H9 (cell line): ENCODE measurements around the gene ZNF12. TPM values are rescaled to one million over a fixed set of nuclear protein-coding genes. Genes with fewer than 3 reads are reported as not detected.
"Not testable (repeated sequence)": the region's sequence is repeated elsewhere in the genome, so short reads cannot be mapped to it uniquely, and the experiment has no call there.

Source experiments
- DNase-seq: peaks from one replicate; pipeline ENCODE4 v3.0.0-alpha.2; 2017
- H2AFZ ChIP-seq: one replicate; pipeline ENCODE4 v1.6.1; 2013; ENCODE audit warnings: mild to moderate bottlenecking, low read length, control low read depth, moderate library complexity
- H2AK5ac ChIP-seq: 2 replicates; pipeline ENCODE4 v1.6.1; 2013; ENCODE audit warnings: low read length, control low read depth, mixed read lengths; ENCODE audit not compliant: insufficient read length
- H2BK120ac ChIP-seq: one replicate; pipeline ENCODE4 v1.6.1; 2013; ENCODE audit warnings: low read depth, mild to moderate bottlenecking, low read length, control low read depth, inconsistent platforms; ENCODE audit not compliant: poor library complexity, severe bottlenecking
- H2BK12ac ChIP-seq: 2 replicates; pipeline ENCODE4 v1.6.1; 2013; ENCODE audit warnings: low read length, control low read depth, mixed read lengths, low read depth; ENCODE audit not compliant: insufficient read length
- H2BK15ac ChIP-seq: 2 replicates; pipeline ENCODE4 v1.6.1; 2013; ENCODE audit warnings: low read depth, low read length, control low read depth
- H2BK20ac ChIP-seq: one replicate; pipeline ENCODE4 v1.6.1; 2013; ENCODE audit warnings: low read depth, mild to moderate bottlenecking, low read length, control low read depth, inconsistent platforms; ENCODE audit not compliant: poor library complexity, severe bottlenecking
- H2BK5ac ChIP-seq: 2 replicates; pipeline ENCODE4 v1.6.1; 2013; ENCODE audit warnings: low read length, control low read depth, mixed read lengths; ENCODE audit not compliant: insufficient read length
- H3K14ac ChIP-seq: 2 replicates; pipeline ENCODE4 v1.6.1; 2013; ENCODE audit warnings: low read length, control low read depth; ENCODE audit not compliant: insufficient read depth
- H3K18ac ChIP-seq: 2 replicates; pipeline ENCODE4 v1.6.1; 2013; ENCODE audit warnings: low read depth, mild to moderate bottlenecking, mixed read lengths, low read length, control low read depth; ENCODE audit not compliant: insufficient read length
- H3K23ac ChIP-seq: 2 replicates; pipeline ENCODE4 v1.6.1; 2013; ENCODE audit warnings: low read length, control low read depth, mixed read lengths, low read depth; ENCODE audit not compliant: insufficient read length
- H3K23me2 ChIP-seq: 2 replicates; pipeline ENCODE4 v1.6.1; 2013; ENCODE audit warnings: low read depth, mild to moderate bottlenecking, mixed read lengths, low read length, control low read depth; ENCODE audit not compliant: insufficient read length, poor library complexity, severe bottlenecking
- H3K27ac ChIP-seq: 2 replicates; pipeline ENCODE4 v1.5.1; 2013; ENCODE audit warnings: low read length, control low read depth, mixed read lengths, low read depth; ENCODE audit not compliant: insufficient read length
- H3K27me3 ChIP-seq: 2 replicates; pipeline ENCODE4 v1.6.1; 2013; ENCODE audit warnings: low read length, control low read depth, inconsistent platforms; ENCODE audit not compliant: insufficient read depth
- H3K4ac ChIP-seq: 2 replicates; pipeline ENCODE4 v1.6.1; 2013; ENCODE audit warnings: low read depth, mild to moderate bottlenecking, control low read depth, inconsistent platforms, low read length, moderate library complexity
- H3K4me1 ChIP-seq: 2 replicates; pipeline ENCODE4 v1.6.1; 2013; ENCODE audit warnings: low read length, control low read depth, inconsistent platforms; ENCODE audit not compliant: insufficient read depth
- H3K4me2 ChIP-seq: 2 replicates; pipeline ENCODE4 v1.6.1; 2013; ENCODE audit warnings: low read length, control low read depth, mixed read lengths; ENCODE audit not compliant: insufficient read length, insufficient read depth
- H3K56ac ChIP-seq: 2 replicates; pipeline ENCODE4 v1.6.1; 2013; ENCODE audit warnings: low read depth, mild to moderate bottlenecking, mixed read lengths, low read length, control low read depth; ENCODE audit not compliant: insufficient read length
- H3K79me1 ChIP-seq: 2 replicates; pipeline ENCODE4 v1.6.1; 2013; ENCODE audit warnings: low read depth, mild to moderate bottlenecking, moderate library complexity, low read length, control low read depth, inconsistent platforms; ENCODE audit not compliant: insufficient read depth, poor library complexity, severe bottlenecking
- H3K79me2 ChIP-seq: 2 replicates; pipeline ENCODE4 v1.6.1; 2013; ENCODE audit warnings: low read length, control low read depth, inconsistent platforms; ENCODE audit not compliant: insufficient read depth
- H3K9ac ChIP-seq: 2 replicates; pipeline ENCODE4 v1.6.1; 2013; ENCODE audit warnings: low read length, control low read depth, mixed read lengths; ENCODE audit not compliant: insufficient read length; ENCODE audit errors: extremely low read depth
- H3K9me3 ChIP-seq: one replicate; pipeline ENCODE4 v1.6.1; 2013; ENCODE audit warnings: low read depth, low read length, inconsistent platforms; ENCODE audit not compliant: control insufficient read depth
- H3T11ph ChIP-seq: one replicate; pipeline ENCODE4 v1.6.1; 2013; ENCODE audit warnings: mild to moderate bottlenecking, low read length, control low read depth, inconsistent platforms
- H4K20me1 ChIP-seq: one replicate; pipeline ENCODE4 v1.6.1; 2013; ENCODE audit not compliant: control insufficient read depth, insufficient read length, insufficient read depth
- H4K5ac ChIP-seq: 2 replicates; pipeline ENCODE4 v1.6.1; 2013; ENCODE audit warnings: low read depth, mild to moderate bottlenecking, mixed read lengths, low read length, control low read depth; ENCODE audit not compliant: insufficient read length
- H4K8ac ChIP-seq: replicated peaks from 2 replicates; pipeline ENCODE4 v1.6.1; 2013; ENCODE audit warnings: low read length, control low read depth, mixed read lengths, low read depth; ENCODE audit not compliant: insufficient read length
- H4K91ac ChIP-seq: 2 replicates; pipeline ENCODE4 v1.6.1; 2013; ENCODE audit warnings: low read depth, mild to moderate bottlenecking, moderate library complexity, mixed read lengths, low read length, control low read depth; ENCODE audit not compliant: insufficient read length
- H3K27ac Mint-ChIP-seq, 3 experiments: 2 replicates in 2 of 3; 3 replicates in 1 of 3; pipeline ENCODE4 v1.8.0; 2020 to 2021; ENCODE audit warnings: mixed read lengths in 3 of 3, mild to moderate bottlenecking in 1 of 3, moderate library complexity in 1 of 3
- H3K27me3 Mint-ChIP-seq: 2 replicates; pipeline ENCODE4 v1.8.0; 2021; ENCODE audit warnings: low read depth, mild to moderate bottlenecking, moderate library complexity, mixed read lengths
- H3K36me3 Mint-ChIP-seq, 3 experiments: 2 replicates in 2 of 3; 3 replicates in 1 of 3; pipeline ENCODE4 v1.8.0; 2020 to 2021; ENCODE audit warnings: low read depth in 3 of 3, mixed read lengths in 3 of 3; ENCODE audit not compliant: insufficient read depth in 1 of 3
- H3K4me1 Mint-ChIP-seq, 2 experiments: 2 replicates each; pipeline ENCODE4 v1.8.0; 2020; ENCODE audit warnings: mixed read lengths in 2 of 2
- H3K4me3 Mint-ChIP-seq, 2 experiments: 2 replicates in 1 of 2; 3 replicates in 1 of 2; pipeline ENCODE4 v1.8.0; 2020 to 2021; ENCODE audit warnings: mild to moderate bottlenecking in 2 of 2, mixed read lengths in 2 of 2, moderate library complexity in 1 of 2
- H3K9me3 Mint-ChIP-seq, 2 experiments: 2 replicates in 1 of 2; 3 replicates in 1 of 2; pipeline ENCODE4 v1.8.0; 2020; ENCODE audit warnings: mild to moderate bottlenecking in 2 of 2, mixed read lengths in 2 of 2, moderate library complexity in 1 of 2
- WGBS: extraction: QIAGEN DNeasy Blood & Tissue Kit; methylation state at CpG from one replicate; pipeline ENCODE4 v1.1.7; 2013; ENCODE audit warnings: missing lambda C conversion rate, low lambda C conversion rate, mixed read lengths; ENCODE audit not compliant: insufficient read length; ENCODE audit errors: extremely low coverage; 5-methylcytosine and 5-hydroxymethylcytosine counted together
- total RNA-seq: library from RNA; stranded (reverse); gene quantifications from 2 replicates; pipeline ENCODE4 v1.2.1, GENCODE V29; 2021

Gene ZNF12
- total RNA-seq, 1 experiment from 2014 or later = 19.1 TPM

DNA sequence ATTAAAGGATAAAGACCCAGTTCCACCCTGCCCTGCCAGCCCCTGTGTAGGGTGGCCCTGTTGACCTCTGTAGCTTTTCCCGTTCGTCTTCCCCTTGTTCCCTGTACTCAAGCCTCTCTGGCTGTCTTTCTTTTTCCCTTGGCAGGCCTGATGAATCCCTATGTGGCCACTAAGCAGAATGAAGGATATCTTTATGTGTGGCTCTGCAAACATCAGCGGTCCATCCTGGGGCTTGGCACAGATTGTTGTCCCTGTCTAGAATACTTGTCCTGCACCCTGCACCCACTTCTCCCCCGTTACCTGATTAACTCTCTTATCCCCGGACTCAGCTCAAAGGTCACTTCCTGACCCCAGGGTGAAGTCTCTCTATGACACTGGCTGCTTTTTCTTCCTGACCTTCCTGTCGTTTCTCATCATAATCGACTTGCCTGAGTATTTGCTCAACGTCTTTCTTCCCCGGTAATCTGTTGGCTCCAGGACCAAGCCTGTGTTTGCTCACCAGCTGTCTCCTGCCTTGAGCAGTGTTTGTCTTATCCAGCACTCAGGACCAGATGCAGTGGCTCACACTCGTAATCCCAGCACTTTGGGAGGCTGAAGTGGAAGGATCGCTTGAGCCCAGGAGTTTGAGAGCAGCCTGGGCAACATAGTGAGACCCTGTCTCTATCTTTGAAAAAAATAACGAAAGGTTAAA, 37.8 kb upstream of the ZNF12 start:
- H3K27ac Mint-ChIP-seq, H2BK20ac ChIP-seq, H3K14ac ChIP-seq, H4K20me1 ChIP-seq, H3K23ac ChIP-seq, H3K27ac ChIP-seq, H3K79me1 ChIP-seq, H3T11ph ChIP-seq, H2AFZ ChIP-seq, H3K27me3 ChIP-seq, H2BK12ac ChIP-seq, H3K9me3 Mint-ChIP-seq, H3K79me2 ChIP-seq, H3K9me3 ChIP-seq, H2BK120ac ChIP-seq, DNase-seq, H4K8ac ChIP-seq, H3K4ac ChIP-seq, H3K18ac ChIP-seq, H3K4me1 ChIP-seq, H3K4me3 Mint-ChIP-seq, H2BK15ac ChIP-seq, H2BK5ac ChIP-seq, H3K4me2 ChIP-seq, H3K4me1 Mint-ChIP-seq, H4K91ac ChIP-seq, H3K23me2 ChIP-seq, H3K27me3 Mint-ChIP-seq, H4K5ac ChIP-seq, H3K56ac ChIP-seq, H3K9ac ChIP-seq, H2AK5ac ChIP-seq: not testable (repeated sequence)
- H3K36me3 Mint-ChIP-seq = peaks cover 8 to 28% (median 24%) of the 10 kb centered on the region in 3 experiments; a peak in 6 of 7 replicates
- no CpG with 5 or more reads among the region's 12 CpGs for WGBS

DNA sequence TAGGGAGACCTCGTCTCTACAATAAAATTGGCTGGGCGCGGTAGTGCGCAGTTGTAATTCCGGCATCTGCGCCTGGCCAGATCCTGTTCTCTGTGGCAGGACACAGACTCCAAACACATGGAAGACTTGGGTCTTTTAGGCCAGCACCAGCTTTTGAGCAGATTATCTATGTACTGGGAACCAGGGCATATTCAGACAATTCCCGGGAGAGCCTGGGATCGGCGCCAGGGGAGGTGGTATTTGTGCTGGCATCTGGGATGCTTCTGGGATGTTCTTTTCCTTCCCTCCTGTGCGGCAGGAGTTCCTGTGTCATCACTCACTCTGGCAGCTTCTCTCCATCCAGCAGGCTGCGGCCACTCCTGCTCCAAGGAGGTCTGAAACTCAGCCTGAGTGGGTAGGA, 31.7 kb upstream of the ZNF12 start:
- DNase-seq, H2BK5ac ChIP-seq, H3K4me1 Mint-ChIP-seq, H4K5ac ChIP-seq, H3K27ac ChIP-seq, H3K9me3 ChIP-seq, H2BK12ac ChIP-seq, H3K9me3 Mint-ChIP-seq, H4K91ac ChIP-seq, H3K23ac ChIP-seq, H2BK20ac ChIP-seq, H2BK15ac ChIP-seq, H3K4me3 Mint-ChIP-seq, H3K27me3 ChIP-seq, H3K4ac ChIP-seq, H3K4me2 ChIP-seq, H3K56ac ChIP-seq, H3K79me2 ChIP-seq, H4K8ac ChIP-seq, H3K27me3 Mint-ChIP-seq, H3K14ac ChIP-seq, H2AFZ ChIP-seq, H3T11ph ChIP-seq, H3K23me2 ChIP-seq, H3K4me1 ChIP-seq, H4K20me1 ChIP-seq, H3K18ac ChIP-seq, H3K27ac Mint-ChIP-seq, H3K79me1 ChIP-seq, H3K9ac ChIP-seq, H2AK5ac ChIP-seq, H2BK120ac ChIP-seq: not testable (repeated sequence)
- H3K36me3 Mint-ChIP-seq = peaks cover 38 to 67% (median 65%) of the 10 kb centered on the region in 3 experiments
- no CpG with 5 or more reads among the region's 11 CpGs for WGBS
